NCI-H2196 treated with DMSO at 0.1 percent for 48 hours (cell line): ENCODE measurements around the gene KREMEN1.
"Not testable (repeated sequence)": the region's sequence is repeated elsewhere in the genome, so short reads cannot be mapped to it uniquely, and the experiment has no call there.

Source experiments
- DNase-seq: peaks from one replicate; lab custom pipeline; 2025; ENCODE audit not compliant: unreplicated experiment; lab: John Stamatoyannopoulos, UW

The KREMEN1 gene

GRCh38 chr22:29072979-29073617, at the start of gene KREMEN1:
KREMEN1 (plus strand) TSS chr22:29073035; CDS start chr22:29073131, 96 bp downstream.
- DNase-seq = no peak

GRCh38 chr22:29023172-29023796, 49.6 kb upstream of the KREMEN1 start:
- DNase-seq = no peak

GRCh38 chr22:29026579-29026978, 46.3 kb upstream of the KREMEN1 start:
- no peak for DNase-seq

- DNase-seq = no peak
These were observed 44.4 kb upstream of the KREMEN1 start for GRCh38 chr22:29028468-29028867.

- no peak for DNase-seq
These were observed 43.4 kb upstream of the KREMEN1 start for GRCh38 chr22:29029202-29030000.

GRCh38 chr22:29030016-29030617, 42.7 kb upstream of the KREMEN1 start:
- no peak for DNase-seq

GRCh38 chr22:29030618-29031226, 42.1 kb upstream of the KREMEN1 start:
- DNase-seq = peak; percentile 24

GRCh38 chr22:29031227-29032011, 41.4 kb upstream of the KREMEN1 start:
- DNase-seq = no peak

- no peak for DNase-seq
These were observed 40.8 kb upstream of the KREMEN1 start for GRCh38 chr22:29032014-29032475.

- no peak for DNase-seq
These were observed 40.3 kb upstream of the KREMEN1 start for GRCh38 chr22:29032584-29032983.

- DNase-seq = peak; percentile 3
These were observed 35.4 kb upstream of the KREMEN1 start for GRCh38 chr22:29037340-29037932.

GRCh38 chr22:29039148-29039547, 33.7 kb upstream of the KREMEN1 start:
- DNase-seq = no peak

- not testable (repeated sequence) for DNase-seq
These were observed 33.2 kb upstream of the KREMEN1 start for GRCh38 chr22:29039684-29040083.

GRCh38 chr22:29040385-29041275, 32.2 kb upstream of the KREMEN1 start:
- DNase-seq = peak; percentile 8

GRCh38 chr22:29041408-29041807, 31.4 kb upstream of the KREMEN1 start:
- DNase-seq = no peak

GRCh38 chr22:29043906-29044575, 28.8 kb upstream of the KREMEN1 start:
- DNase-seq = no peak

- DNase-seq = no peak
These were observed 28.1 kb upstream of the KREMEN1 start for GRCh38 chr22:29044657-29045176.
